Measurements from ENCODE around the gene DEFB124. TPM values are rescaled to one million over a fixed set of nuclear protein-coding genes. Genes with fewer than 3 reads are reported as not detected.
"Not testable (repeated sequence)": the region's sequence is repeated elsewhere in the genome, so short reads cannot be mapped to it uniquely, and the experiment has no call there.

Gene DEFB124
- total RNA-seq, 1 experiment from 2014 or later: not detected

GRCh38 chr20:31502884-31503673 is 28.2 kb upstream of the DEFB124 start:
- not testable (repeated sequence) for H3T11ph ChIP-seq (ENCODE audit: low read length); H3K4me3 Mint-ChIP-seq; H4K8ac ChIP-seq (replicated peaks; ENCODE audit: insufficient read length, low read depth, low read length); H3K79me1 ChIP-seq (ENCODE audit: insufficient read depth, low read depth, low read length, poor library complexity, severe bottlenecking); H3K4me1 ChIP-seq (ENCODE audit: insufficient read depth, low read length); H4K5ac ChIP-seq (ENCODE audit: insufficient read length, low read depth, low read length); H3K27ac Mint-ChIP-seq; H2BK20ac ChIP-seq (ENCODE audit: low read depth, low read length, poor library complexity, severe bottlenecking); H4K20me1 ChIP-seq (ENCODE audit: control insufficient read depth, insufficient read depth, insufficient read length); H3K14ac ChIP-seq (ENCODE audit: insufficient read depth, low read length); H2AK5ac ChIP-seq (ENCODE audit: insufficient read length, low read length); H2AFZ ChIP-seq (ENCODE audit: low read length); H3K18ac ChIP-seq (ENCODE audit: insufficient read length, low read depth, low read length); H2BK15ac ChIP-seq (ENCODE audit: low read depth, low read length); H3K27me3 ChIP-seq (ENCODE audit: insufficient read depth, low read length); H3K27ac ChIP-seq (ENCODE audit: insufficient read length, low read depth, low read length); H3K79me2 ChIP-seq (ENCODE audit: insufficient read depth, low read length); H3K4ac ChIP-seq (ENCODE audit: low read depth, low read length); H3K4me2 ChIP-seq (ENCODE audit: insufficient read depth, insufficient read length, low read length); H3K9ac ChIP-seq (ENCODE audit: extremely low read depth, insufficient read length, low read length); H3K23me2 ChIP-seq (ENCODE audit: insufficient read length, low read depth, low read length, poor library complexity, severe bottlenecking); H2BK120ac ChIP-seq (ENCODE audit: low read depth, low read length, poor library complexity, severe bottlenecking); H2BK5ac ChIP-seq (ENCODE audit: insufficient read length, low read length); H2BK12ac ChIP-seq (ENCODE audit: insufficient read length, low read depth, low read length); H3K4me1 Mint-ChIP-seq; H3K23ac ChIP-seq (ENCODE audit: insufficient read length, low read depth, low read length); H3K36me3 Mint-ChIP-seq (ENCODE audit: insufficient read depth in 1 of 3, low read depth in 3 of 3); H3K56ac ChIP-seq (ENCODE audit: insufficient read length, low read depth, low read length); H4K91ac ChIP-seq (ENCODE audit: insufficient read length, low read depth, low read length)
- peaks cover 15% of the 10 kb centered on the region for H3K27me3 Mint-ChIP-seq (ENCODE audit: low read depth)
- WGBS (ENCODE audit: extremely low coverage, insufficient read length, low lambda C conversion rate): no CpG with 5 or more reads among the region's 20 CpGs
- peaks cover 49 to 81% of the 10 kb centered on the region in 2 experiments for H3K9me3 Mint-ChIP-seq
- H3K9me3 ChIP-seq (ENCODE audit: control insufficient read depth, low read depth, low read length): peaks cover 12% of the 10 kb centered on the region
- peak; percentile 97 for TF ChIP-seq CTCF (conservative IDR thresholded peaks at IDR 0.05)
- DNase-seq: peak; percentile 88
